Transverse colon (tissue), 4 donors: Measurements from ENCODE around the gene RBM19. TPM values are rescaled to one million over a fixed set of nuclear protein-coding genes. Genes with fewer than 3 reads are reported as not detected.

ENCODE experiments used
- DNase-seq: peaks from one replicate; pipeline ENCODE4 v3.0.0-alpha.2; 2019
- H3K27ac ChIP-seq, 4 donors: fragments of 200-600 bp; sonication (generic); 2 replicates each; pipeline ENCODE4 v1.5.1; 2016 to 2018; ENCODE audit warnings: inconsistent platforms in 4 of 4
- H3K27me3 ChIP-seq: fragments of 200-600 bp; sonication (generic); 2 replicates; pipeline ENCODE4 v1.5.1; 2017; ENCODE audit warnings: inconsistent platforms
- H3K36me3 ChIP-seq, 4 donors: fragments of 200-600 bp; sonication (generic); 2 replicates each; pipeline ENCODE4 v1.5.1; 2017 to 2019; ENCODE audit warnings: inconsistent platforms in 4 of 4
- H3K4me1 ChIP-seq, 4 donors: fragments of 200-600 bp; sonication (generic); 2 replicates each; pipeline ENCODE4 v1.5.1; 2017 to 2020; ENCODE audit warnings: inconsistent platforms in 4 of 4
- H3K4me3 ChIP-seq, 4 donors: fragments of 200-600 bp; sonication (generic); 1 replicate in 1 of 4; 2 replicates in 3 of 4; pipeline versions ENCODE4 v1.5.1 to v1.6.1; 2017 to 2019; ENCODE audit warnings: inconsistent platforms in 4 of 4
- H3K9me3 ChIP-seq, 2 donors: fragments of 200-600 bp; sonication (generic); 2 replicates each; pipeline ENCODE4 v1.5.1; 2017 to 2019; ENCODE audit warnings: inconsistent platforms in 2 of 2
- EP300 ChIP-seq: sonication (generic); formaldehyde crosslinking; IDR thresholded peaks from one replicate; pipeline ENCODE4 v1.6.1; 2017; ENCODE audit warnings: antibody characterized with exemption, low read depth
- POLR2A ChIP-seq: fragments of 450-650 bp; IDR thresholded peaks from one replicate; pipeline ENCODE4 v1.6.1; 2016; ENCODE audit warnings: antibody characterized with exemption, mild to moderate bottlenecking, moderate library complexity
- POLR2AphosphoS5 ChIP-seq, 3 donors: sonication (generic); formaldehyde crosslinking; IDR thresholded peaks; one replicate each; pipeline ENCODE4 v1.6.1; 2016; ENCODE audit warnings: antibody characterized with exemption in 3 of 3
- whole genome bisulfite sequencing, 2 donors: methylation state at CpG; one replicate each; pipeline ENCODE4 v1.1.5; 2018; ENCODE audit warnings: low coverage in 1 of 2; 5-methylcytosine and 5-hydroxymethylcytosine counted together
- in situ Hi-C, 4 donors: fragments of 200-750 bp; cut with MboI; loops; one replicate each; pipeline versions ENCODE4 v1.15.0 to v1.15.1; 2017; ENCODE audit warnings: low sequenced_read_pairs in 3 of 4, low pct_ligation_motif_present in 1 of 4, low pct_unique_long_range_greater_than_20kb in 1 of 4
- intact Hi-C: fragments of 100-400 bp; cut with DNase I; formaldehyde crosslinking; loops from one replicate; pipeline ENCODE4 v1.15.1; 2023; ENCODE audit warnings: low total_unique reads
- total RNA-seq, 4 donors: library from RNA; depleted of rRNA; stranded (reverse); fragments of >200 nt; gene quantifications; one replicate each; pipeline ENCODE4 v1.1.0, GENCODE V29; 2016
- TF ChIP-seq, protein P1 (sequence below), 5 experiments: fragments of 200-600 bp in 3 of 5; fragments of 450-650 bp in 2 of 5; sonication (generic) in 3 of 5; IDR thresholded peaks; 1 replicate in 2 of 5; 2 replicates in 3 of 5; pipeline ENCODE4 v1.5.1; 2016 to 2017; ENCODE audit warnings: antibody characterized with exemption in 5 of 5, inconsistent platforms in 3 of 5, mild to moderate bottlenecking in 2 of 5, moderate library complexity in 1 of 5

The RBM19 gene
- total RNA-seq, 4 donors from 2014 or later, result 24.3 to 96.1 (median 28.7) TPM

GRCh38 chr12:113842699-113843098 is 123.4 kb downstream of the RBM19 start:
- intact Hi-C loops (no loop called here), in situ Hi-C loops (no loop called here)
- TF ChIP-seq EP300 (no peak), POLR2A (no peak), POLR2AphosphoS5 (IDR thresholded peaks at IDR 0.05) (no peak)
- TF ChIP-seq, protein P1, sequence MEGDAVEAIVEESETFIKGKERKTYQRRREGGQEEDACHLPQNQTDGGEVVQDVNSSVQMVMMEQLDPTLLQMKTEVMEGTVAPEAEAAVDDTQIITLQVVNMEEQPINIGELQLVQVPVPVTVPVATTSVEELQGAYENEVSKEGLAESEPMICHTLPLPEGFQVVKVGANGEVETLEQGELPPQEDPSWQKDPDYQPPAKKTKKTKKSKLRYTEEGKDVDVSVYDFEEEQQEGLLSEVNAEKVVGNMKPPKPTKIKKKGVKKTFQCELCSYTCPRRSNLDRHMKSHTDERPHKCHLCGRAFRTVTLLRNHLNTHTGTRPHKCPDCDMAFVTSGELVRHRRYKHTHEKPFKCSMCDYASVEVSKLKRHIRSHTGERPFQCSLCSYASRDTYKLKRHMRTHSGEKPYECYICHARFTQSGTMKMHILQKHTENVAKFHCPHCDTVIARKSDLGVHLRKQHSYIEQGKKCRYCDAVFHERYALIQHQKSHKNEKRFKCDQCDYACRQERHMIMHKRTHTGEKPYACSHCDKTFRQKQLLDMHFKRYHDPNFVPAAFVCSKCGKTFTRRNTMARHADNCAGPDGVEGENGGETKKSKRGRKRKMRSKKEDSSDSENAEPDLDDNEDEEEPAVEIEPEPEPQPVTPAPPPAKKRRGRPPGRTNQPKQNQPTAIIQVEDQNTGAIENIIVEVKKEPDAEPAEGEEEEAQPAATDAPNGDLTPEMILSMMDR (IDR thresholded peaks at IDR 0.05), result no peak
- Histone ChIP-seq H3K4me1 (no peaks in the 10 kb centered on the region), H3K4me3 (no peak overlapping the region), H3K27me3 (no peaks in the 10 kb centered on the region), H3K36me3 (peaks cover 0 to 3% (median 0%) of the 10 kb centered on the region in 4 donors), H3K9me3 (no peaks in the 10 kb centered on the region), H3K27ac (no peak overlapping the region)
- 90 to 100% methylated on average over 1 to 4 of the region's 4 CpGs for WGBS, 2 donors
- no peak for DNase-seq

DNA sequence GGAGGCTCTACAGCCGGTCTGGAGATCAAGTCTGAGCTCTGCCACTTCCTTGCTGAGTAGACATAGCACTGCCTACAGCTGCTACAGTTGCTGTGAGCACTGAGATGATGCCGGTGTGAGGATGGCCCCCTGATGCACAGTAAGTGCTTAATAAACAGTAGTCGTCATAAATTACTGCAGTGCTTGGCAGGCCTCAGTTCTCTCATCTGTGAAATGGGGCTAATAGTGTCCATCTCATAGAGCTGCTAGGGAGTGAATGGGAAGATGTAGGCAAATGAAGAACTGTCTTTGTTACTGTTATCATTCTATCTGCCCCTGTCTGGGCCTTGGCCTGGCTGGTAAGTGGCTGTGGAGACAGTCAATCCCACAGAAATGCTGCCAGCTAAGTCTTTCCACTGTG is 124.3 kb downstream of the RBM19 start:
- Histone ChIP-seq H3K9me3 (no peaks in the 10 kb centered on the region), H3K4me3 (no peak overlapping the region), H3K36me3 (peaks cover 0 to 3% (median 0%) of the 10 kb centered on the region in 4 donors), H3K4me1 (no peaks in the 10 kb centered on the region), H3K27me3 (no peaks in the 10 kb centered on the region), H3K27ac (no peak overlapping the region)
- 100% methylated on average over 1 to 3 of the region's 3 CpGs for WGBS, 2 donors
- TF ChIP-seq POLR2A (no peak), POLR2AphosphoS5 (IDR thresholded peaks at IDR 0.05) (no peak), EP300 (no peak)
- TF ChIP-seq, protein P1 (IDR thresholded peaks at IDR 0.05), result no peak
- in situ Hi-C loops, result no loop called here
- intact Hi-C loops, result no loop called here
- DNase-seq, result no peak

DNA sequence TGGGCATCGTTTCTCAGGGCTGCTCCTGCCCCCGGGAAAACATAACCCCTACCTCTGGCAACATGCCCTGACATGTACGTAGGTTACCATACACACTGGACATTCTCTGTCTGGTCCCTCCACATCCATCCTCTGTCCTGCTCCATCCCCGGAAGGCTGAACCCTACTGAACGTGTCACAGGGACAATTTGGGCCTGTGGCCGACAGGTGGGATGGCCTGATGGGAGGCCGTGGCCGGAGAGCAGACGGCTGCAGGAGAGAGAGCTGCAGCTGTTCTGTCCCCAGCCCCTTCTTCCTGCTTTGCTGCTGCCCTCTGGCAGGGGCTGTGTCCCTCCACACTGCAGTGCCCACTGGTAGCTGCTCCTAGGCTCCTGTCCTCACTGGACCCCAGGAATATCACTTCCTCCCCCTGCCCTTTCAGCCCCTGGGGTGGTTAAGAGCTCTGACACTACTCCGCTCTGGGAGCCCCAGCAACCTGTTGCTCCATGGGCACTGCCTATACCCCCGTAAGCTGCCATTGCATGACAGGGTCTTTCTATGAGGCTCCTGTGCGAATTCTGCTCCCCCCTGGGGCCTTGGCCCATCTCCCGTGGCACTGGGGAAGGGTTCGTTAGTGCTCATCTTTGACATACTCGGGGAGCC is 125.6 kb downstream of the RBM19 start:
- no peak for DNase-seq
- TF ChIP-seq, protein P1 (IDR thresholded peaks at IDR 0.05), result no peak
- TF ChIP-seq POLR2A, result no peak
- TF ChIP-seq EP300, result no peak
- TF ChIP-seq POLR2AphosphoS5 (IDR thresholded peaks at IDR 0.05), result no peak
- H3K9me3 ChIP-seq, result no peaks in the 10 kb centered on the region
- intact Hi-C loops (no loop called here), in situ Hi-C loops (no loop called here)
- peaks cover 0 to 3% (median 0%) of the 10 kb centered on the region in 4 donors for H3K36me3 ChIP-seq
- no peak overlapping the region for H3K4me3 ChIP-seq
- WGBS, 2 donors, result 94% methylated on average over 3 to 15 of the region's 15 CpGs
- H3K4me1 ChIP-seq, result no peaks in the 10 kb centered on the region
- no peaks in the 10 kb centered on the region for H3K27me3 ChIP-seq
- H3K27ac ChIP-seq, result no peak overlapping the region

DNA sequence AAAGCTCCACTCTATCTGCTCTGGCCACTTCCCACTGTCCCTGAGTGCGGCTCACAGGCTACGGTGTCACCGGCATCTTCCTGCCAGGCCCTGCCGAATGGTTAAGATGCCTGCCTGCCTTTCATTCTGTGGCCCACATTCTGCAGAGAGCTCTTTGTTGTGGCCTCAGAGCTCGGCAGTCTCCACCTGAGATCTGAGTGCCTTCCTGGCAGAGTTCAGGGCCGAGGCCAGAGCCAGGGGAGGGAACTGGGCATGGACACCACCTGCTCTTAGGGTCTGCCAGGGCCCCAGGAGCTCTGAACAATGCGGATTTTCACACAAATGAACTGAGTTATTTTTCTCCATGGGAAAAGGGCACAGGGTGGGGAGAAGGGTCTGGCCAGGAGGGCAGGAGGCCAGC is 127.2 kb downstream of the RBM19 start:
- intact Hi-C loops, result no loop called here
- 91% methylated on average over 6 of the region's 7 CpGs; no CpG with 5 or more reads in 1 of the 2 donors for WGBS, 2 donors

More for the DNA sequence above, 127.2 kb downstream of the RBM19 start:
- no peak overlapping the region for H3K4me3 ChIP-seq
- H3K36me3 ChIP-seq, result peaks cover 0 to 3% (median 0%) of the 10 kb centered on the region in 4 donors
- no peaks in the 10 kb centered on the region for H3K27me3 ChIP-seq
- no peak for TF ChIP-seq POLR2A
- no peaks in the 10 kb centered on the region for H3K9me3 ChIP-seq
- in situ Hi-C loops, result no loop called here
- no peak overlapping the region for H3K27ac ChIP-seq
- no peaks in the 10 kb centered on the region for H3K4me1 ChIP-seq
- DNase-seq, result no peak
